Ecto neural progenitor cell (in vitro differentiated cells): ENCODE measurements around the gene ERI3.

Experiments
- DNase-seq: peaks from one replicate; pipeline ENCODE4 v3.0.0-alpha.2; 2018; ENCODE audit warnings: low spot score

The ERI3 gene

DNA sequence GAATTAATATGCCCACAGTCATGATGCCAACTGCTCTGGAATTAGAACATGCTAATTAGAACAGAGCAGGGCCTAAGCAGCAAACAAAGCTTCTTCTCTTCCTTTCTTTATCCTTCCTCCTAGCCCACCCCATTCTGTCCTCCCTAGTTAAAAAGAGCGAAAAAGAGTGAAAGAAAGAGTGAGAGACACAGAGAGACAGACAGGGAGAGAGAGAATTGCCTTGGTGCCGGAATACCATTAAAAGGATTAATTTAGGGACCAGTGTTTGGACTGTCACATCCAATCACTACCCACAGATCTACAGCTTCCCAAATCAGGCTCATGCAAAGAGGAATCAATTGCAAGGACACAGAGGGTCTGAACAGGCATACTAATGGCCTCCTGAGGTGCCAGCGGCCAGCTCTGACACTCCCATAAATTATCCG, 7.0 kb downstream of the ERI3 start:
- DNase-seq: no peak

DNA sequence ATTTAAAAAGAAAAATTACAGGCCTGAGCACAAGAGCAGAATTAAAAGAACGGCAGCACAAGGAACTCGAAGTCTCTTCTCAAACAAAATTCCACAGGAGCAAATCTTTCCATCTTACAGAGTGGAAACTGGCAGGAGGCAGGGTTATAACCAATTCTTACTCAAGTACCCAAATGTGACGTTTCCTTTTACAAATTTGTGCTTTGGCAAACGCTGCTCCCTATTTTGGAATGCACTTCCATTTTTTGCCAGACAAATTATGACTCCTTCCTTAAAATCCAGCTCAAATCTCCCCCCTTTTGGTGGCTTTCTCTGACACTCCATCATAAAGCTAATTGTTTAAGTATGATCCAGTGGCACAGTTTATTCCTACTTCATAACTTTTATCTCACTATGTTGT, 7.8 kb downstream of the ERI3 start:
- DNase-seq: no peak

DNA sequence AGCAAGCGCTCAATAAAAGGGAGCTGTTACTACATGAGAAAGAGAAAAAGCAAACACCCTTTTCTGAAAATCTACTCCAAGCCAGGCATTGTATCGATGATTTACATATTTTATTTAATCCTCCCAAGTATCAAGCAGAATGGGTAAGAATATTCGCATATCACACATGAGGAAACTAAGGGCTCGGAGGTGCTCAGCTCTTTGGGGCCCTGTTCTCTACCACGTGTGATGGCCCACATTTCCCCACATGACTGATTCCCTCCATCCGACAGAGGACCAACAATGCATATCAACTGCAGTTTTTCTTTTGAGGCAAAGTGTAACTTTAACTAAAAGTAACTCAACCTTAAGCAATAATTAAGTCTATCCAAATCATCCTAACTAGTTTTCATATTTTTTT, 8.2 kb downstream of the ERI3 start:
- no peak for DNase-seq

DNA sequence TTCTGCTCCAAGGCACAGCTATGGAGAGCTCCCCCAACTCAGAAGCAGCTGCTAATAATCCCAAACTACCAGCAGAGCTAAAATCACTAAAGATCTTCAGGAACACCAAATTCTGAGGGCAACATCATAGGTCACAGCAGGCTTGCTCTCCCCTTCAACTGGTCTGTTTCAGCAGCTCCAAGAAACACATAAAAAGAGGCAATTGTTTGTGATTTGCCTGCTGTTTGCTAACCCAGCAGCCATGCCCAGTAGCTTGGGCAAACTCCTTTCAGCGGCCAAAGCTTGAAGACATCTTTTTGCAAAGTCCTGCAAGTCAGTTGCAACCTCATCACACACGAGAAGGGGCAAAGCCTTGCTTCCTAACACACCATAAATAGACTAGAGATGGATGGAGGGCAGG, 8.9 kb downstream of the ERI3 start:
- no peak for DNase-seq

DNA sequence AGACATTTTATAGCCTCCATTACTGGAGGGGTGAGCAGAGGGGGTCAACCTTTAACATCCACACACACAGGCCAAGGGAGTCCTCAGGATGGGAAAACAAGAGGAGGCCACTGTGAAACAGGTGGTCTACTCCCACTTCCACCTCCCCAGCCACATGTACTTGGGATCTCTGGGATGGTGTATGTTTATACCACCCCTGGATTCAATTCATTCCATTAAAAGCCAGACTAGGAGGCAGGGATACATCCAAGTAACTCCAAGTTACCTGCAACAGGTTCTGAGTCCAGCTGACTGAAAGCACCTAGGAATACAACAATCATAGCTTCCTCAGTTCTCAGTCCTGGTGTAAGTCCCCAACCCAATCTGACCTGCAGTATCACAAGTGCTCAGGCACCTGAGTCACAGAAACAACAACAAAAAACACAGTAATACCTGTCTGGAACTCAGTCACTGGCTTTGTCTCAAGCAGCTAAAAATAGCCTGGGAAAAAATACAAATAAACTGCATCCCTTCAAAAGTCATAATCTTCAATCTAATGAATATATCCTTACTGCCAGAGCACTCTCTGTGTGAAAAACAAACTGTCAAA, 9.8 kb downstream of the ERI3 start:
- DNase-seq: no peak

DNA sequence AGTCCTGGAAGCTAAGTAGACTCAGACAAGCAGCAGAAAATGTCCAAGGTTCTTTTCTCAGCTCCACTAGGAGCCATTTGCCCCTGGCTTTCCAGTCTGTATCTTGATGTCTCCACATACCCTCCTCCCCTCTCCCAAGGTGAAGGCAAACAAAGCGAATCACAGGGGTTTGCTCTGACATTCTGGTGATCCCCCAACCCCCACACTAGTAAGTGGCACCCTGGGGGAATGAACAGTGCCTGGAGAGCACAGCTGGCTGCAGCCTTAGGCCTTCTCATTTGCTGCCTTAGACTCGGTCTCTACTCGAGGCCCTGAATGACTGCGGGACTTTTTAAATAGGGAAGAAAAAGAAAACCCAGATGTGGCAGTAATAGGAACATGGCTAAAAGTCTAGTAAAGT, 15.3 kb downstream of the ERI3 start:
- DNase-seq: no peak

DNA sequence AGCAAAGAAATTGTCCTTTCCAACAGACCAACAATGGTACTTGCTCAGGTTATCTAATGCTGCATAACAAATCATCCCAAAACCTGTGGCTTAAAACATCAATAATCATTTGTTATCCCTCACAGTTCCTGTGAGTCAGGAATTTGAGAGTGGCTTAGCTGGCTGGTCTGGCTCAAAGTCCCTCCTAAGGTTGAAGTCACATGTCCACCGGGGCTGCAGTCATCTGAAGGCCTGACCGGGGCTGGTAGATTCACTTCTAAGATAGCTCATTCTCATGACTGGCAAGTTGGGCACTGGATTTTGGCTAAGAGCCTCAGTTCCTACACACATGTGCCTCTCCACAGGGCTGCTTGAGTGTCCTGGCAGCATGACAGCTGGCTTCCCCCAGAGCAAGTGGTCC, 16.9 kb downstream of the ERI3 start:
- DNase-seq: no peak

DNA sequence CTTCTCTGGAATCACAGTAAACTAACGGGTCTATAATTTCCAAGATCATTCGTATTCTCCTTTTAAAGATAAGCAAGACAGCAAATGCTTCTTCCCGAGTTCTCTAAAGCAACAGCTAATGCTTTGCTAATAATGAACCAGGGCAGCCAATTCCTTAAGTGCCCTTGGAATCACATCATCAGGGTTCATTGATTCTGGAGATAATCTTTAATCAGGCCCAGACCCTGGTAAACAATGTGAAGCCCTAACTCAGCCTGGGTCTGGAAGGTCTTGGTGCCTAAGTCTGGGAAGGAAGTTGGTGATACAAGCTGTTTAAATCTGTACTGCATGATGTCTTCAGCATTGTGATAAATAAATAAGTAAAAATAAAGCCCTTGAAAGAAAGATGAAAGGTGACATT, 18.4 kb downstream of the ERI3 start:
- DNase-seq: no peak

DNA sequence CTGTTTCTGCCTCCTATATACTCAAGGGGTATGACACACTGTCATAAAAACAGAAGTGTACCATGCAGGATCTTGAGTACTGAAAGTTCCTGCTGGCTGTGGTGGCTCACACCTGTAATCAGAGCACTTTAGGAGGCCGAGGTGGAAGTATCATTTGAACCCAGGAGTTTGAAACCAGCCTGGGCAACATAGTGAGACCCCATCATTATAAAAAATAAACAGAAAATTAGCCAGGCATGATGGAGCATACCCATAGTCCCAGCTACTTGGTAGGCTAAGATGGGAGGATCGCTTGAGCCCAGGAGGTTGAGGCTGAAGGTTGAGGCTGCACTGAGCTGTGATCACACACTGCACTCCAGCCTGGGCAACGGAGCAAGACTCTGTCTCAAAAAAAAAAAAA, 20.1 kb downstream of the ERI3 start:
- no peak for DNase-seq

DNA sequence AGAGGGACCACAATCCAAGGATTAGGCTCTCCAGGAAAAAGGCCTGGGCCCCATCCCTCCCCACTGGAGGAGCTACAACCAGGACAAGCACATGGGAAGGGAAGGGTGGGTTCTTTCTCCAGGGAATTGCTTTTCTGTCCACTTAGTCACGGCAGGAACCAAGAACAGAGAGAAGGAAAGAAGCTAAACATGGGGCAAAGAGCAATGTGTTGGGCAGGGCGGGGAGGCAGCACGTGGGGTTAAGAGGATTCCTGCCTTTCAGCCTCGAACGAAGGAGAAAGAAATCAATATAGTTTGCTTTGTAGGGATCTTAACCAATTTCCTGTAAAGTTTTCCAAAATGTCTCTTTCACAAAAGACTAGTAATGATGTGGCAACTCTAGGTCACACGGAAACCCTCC, 21.7 kb downstream of the ERI3 start:
- DNase-seq: no peak

DNA sequence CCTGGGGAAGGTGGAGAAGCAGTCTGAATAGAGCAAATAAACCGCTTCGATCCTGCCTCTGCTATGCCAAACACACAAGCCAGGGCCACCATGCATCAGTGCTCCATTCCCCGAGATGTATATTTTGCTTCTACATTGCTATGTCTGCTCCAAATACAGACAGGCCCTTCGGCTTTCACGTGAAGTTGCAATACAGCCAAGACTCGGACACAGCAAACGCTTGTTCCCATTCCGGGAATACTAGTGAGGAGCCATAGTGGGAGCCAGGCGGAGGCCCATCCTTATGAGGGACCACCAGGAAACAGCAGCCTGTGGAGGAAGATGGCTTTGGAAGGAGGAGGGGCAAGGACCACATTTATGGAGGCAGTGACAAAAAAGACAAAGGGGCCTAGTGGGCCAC, 22.6 kb downstream of the ERI3 start:
- no peak for DNase-seq

DNA sequence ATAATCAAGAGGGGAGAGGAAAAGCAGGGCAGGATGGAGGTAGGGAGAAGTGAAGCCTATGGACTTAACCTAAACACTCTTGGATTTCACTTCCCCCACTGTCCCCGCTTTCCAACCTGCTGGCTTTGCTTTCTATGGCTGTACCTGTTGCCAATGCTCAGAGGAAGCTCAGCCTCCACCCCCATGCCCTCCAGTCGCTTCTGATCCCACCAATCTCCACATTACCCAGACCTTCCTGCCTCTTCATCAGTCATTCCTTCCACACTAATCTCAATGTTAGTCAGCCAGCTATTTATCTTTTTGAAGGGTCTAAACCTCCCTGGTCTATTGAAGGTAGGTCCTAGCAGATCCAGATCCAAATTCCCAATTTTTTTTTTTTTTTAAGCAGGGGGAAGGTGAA, 24.1 kb downstream of the ERI3 start:
- no peak for DNase-seq

DNA sequence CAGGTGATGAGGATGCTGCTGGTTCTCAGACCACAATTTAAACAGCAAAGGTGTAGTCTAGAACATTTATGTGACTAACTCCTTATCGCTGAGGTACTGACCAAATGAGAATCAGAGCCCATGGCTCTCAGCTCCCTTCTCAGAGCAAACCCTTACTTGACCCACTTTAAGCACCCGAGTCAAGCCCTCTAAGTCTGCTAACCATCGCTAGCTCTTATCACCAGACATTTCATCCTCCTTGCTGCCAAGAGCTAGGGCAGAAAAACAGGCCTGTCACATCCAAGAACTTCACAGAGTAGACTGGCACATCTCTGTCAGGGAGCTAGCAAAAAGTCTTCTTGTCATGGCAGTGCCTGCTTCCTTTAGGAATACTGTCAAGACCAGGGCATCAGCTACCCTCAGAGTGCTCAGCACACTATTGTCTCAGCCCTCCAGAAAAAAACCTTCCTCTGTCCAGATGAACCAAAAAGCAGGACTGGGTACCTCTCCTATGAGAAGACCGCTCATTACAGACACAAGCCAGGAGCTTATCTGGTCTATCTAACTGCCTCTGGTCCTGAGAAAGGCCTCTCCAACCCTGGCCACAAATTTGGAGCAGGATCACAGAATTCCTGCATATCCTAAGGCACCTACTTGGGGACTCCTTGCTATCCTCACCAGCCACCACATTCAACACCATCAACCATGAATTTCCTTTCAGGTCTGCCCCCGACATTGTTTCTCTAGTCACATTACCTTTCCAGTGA, 26.2 kb downstream of the ERI3 start:
- DNase-seq: no peak

DNA sequence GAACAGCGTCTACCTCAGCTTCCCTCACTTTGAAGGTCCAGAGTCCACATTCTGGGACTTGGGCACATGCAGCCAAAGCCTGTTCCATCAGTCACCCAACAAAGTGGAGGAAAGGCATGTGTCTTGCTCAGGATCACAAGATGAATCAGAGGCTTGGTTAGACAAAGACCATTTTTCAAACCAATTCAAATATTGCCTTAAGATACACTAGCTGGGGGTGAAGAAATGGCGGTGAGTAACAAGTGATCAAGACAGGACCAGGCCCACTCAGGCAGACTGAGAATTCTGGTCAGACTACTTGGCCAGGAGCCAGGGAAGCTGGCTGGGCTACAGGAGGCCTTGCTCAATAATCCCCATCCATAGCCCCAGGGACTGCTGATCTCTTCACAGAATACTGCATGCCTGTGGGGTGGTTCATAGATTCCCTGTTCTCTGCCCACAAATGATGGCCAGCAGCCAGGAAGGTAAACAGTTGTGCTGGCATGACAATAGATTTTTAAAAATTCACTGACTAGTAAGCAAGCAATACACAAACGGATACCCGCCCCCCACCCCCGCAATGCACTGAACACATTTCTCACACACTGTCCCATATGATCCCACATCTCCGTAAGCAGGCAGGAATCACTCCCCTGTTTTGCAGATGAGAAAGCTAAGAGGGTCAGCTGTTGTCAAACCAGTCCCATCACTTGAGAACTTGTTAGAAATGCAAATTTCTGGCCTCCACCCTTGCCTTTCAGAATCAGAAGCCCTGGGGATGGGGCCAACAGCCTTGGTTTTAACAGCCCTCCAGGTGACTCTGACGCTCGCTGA, 27.2 kb downstream of the ERI3 start:
- no peak for DNase-seq

DNA sequence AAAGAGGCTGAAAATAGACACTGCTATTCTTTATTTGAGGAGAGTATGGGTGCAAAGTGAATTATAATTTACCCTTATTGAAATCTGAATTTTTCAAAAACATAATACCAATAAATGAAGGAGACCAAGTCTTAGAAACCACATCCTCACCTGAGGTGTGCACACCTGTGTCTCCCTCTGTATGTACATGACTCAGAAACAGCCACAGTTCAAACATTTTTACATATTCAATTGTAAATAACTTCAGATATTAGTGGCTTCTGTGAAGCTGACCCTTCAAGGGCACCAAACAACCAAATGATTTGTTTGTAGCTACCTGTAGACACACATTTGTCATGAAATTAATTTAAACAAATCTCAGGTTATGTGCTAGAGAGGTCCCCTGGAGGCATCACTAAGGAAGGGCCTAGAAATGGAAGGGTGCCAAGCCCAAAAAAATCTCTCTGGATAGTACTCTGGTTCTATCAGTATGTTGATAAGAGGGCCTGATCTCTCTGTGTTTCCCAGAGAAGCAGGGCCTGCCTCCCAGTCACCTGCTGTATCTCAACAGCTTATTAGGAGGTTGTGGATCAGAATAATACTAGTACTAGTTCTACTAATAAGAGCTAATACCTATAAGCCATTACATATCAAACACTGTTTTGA, 28.1 kb downstream of the ERI3 start:
- no peak for DNase-seq

DNA sequence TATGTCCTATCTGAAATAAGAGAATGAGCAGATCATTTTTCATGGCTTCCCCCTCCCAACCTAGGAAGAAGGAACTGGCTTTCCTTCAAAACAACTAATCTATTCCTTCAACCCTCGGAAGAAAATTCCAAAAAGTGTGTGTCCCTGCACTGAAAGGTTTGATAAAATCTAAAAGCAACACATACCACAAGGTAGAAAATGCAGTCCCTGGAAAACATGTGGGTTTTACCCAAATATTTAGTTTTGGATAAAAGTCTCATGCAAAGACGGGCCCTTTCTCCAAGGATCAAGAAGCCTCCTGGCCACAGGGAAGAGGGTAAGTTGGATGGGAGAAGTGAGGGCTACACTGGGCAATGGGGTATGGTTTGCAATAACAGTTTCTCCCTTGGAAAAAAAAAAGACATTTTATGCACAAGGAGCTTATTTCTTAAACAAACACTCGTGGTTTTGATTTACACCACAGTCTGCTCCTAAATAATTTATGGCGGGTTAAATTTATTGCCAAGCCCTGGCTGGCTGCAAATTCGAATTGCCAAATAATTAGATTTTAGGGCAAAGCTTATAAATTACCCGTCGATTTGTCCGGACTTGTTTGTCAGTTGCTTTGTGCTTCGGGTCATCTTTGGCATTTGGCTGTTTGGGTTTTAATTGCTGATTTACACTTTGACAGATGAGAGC, 28.9 kb downstream of the ERI3 start:
- DNase-seq: no peak

DNA sequence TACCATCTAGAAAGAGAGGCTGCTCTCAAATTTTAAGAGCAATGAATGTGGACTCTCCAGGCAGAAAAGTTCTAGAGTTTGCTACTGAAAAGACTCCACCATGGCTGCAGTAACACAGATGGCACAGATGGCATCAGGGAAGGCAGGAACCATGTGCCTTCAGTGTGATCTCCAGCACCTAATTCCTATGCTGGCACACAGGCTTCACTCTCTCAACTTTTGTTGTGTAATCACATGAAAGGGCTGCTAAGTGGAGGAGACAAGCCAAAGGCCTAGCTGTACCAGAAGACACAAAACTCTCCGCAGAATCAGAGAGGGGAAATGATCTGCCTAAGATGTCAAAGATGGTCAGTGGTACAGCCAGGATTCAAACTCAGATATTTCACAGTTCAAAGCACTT, 31.1 kb downstream of the ERI3 start:
- no peak for DNase-seq

DNA sequence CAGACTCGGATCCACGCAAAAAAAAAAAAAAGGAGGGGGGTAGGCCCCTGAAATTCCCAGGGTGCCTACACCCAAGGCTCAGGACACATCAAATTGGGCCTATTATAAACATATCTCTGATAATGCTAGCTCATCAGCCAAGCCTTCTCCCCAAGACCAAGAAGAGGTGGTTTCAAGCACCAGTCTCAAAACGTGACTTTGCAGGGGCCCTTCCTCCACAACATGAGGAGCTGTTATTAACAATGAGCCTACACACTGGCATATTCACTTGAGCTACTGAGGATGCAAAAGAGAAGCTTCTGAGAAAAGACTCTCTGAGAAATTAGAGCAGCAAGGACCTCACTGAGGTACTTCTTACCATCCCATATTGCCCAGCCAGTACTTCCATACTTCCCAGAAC, 32.7 kb downstream of the ERI3 start:
- DNase-seq: no peak

DNA sequence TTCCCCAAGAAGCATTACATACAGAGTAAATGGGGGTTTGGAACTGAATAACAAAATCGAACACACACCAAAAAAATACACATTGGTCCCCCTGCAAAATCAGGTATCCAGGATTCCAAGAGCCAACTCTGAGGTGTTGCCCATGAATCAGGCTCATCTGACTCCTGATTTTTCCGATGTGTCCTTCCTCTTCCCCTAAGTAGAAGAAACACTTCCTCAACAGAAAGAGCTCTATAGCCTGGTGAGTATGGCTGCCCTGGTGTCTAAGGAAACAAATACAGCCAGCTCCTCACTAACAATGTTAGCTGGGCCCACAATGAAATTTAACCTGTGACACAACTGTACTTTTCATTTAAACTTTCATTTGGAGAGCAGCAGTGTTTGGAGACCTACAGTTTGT, 33.6 kb downstream of the ERI3 start:
- no peak for DNase-seq

DNA sequence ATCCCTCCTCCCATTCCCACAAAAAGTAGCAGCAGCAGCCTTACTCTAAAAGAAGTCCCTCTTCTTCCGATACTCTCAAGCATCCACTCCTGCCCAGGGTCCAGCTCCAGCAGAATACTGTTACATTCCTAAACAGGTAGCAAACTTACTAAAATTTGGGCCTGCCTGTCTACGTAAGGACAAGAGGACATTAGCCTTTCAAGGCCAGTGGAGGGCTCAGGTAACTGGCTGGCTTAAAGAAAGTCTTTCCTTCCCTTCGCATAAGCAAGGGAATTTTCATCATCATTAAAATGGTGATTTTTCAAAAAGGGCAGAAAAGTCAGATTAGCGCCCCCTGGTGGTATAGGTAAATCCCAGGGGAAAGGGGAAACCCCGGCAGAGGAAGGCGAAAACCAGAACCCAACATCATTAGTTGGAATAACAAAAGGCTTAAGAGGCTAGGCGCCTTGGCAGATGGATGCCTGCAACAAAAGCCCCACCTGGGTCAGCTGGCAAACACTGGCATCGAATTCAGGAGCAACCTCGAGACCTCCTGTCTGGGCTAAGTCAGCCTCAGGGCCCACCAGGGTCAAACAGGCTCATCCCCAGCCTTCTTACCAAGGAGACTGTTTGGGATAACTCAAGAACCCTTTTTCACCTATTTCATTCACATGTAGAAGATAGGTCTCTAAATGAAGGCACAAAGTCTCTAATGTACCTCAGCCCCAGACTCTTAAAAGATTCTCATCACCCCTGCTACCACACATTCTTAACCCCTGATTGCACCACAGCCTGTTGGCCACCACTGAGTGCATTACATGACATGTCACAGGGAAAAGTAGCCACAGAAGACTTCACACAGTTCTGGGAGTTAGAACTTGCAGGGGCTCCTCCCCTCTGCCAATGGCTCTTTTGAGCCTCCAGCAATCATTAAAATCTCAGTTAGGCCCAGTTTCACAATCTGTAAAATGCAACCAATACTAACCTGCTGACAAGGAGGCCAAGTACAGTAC, 36.7 kb downstream of the ERI3 start:
- no peak for DNase-seq

DNA sequence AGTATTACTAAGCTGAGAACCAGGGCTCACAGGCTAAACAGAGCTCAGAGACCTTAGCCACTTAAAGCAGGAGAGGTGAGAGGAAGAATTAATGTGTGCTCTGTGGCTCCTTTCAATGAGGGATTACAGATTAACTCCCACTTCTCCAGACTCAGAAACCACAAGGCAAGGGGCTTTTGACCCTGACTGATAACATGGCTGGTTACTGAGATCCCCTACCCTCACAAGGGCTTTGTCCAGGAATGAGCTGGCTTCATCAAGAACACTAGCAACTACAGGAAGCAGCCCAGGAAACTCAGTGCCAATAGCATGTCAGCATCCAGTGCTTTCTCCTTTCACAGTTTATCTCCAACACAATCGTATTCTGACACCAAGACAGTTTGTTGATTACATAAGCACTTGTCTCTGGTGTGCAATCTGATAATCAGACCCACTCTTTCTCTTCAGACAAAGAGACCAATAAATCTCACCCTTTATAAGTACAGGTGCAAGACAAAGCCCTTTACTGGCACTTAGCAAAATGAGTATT, 38.8 kb downstream of the ERI3 start:
- no peak for DNase-seq
